GM12864 (cell line): ENCODE data around the gene INPP4A.

Source experiments
- DNase-seq: peaks from one replicate; pipeline ENCODE4 v3.0.0-alpha.2; 2011; ENCODE audit warnings: low read depth
- H3K4me3 ChIP-seq: 2 replicates; pipeline ENCODE4 v1.5.1; 2011; ENCODE audit warnings: mild to moderate bottlenecking, low read depth, low read length, control low read depth
- CTCF ChIP-seq: IDR thresholded peaks from 2 replicates; pipeline ENCODE4 v1.5.1; 2011; ENCODE audit warnings: low read depth, mild to moderate bottlenecking, moderate library complexity, low read length, control low read depth, inconsistent platforms; ENCODE audit errors: missing control alignments

Gene INPP4A

GRCh38 chr2:98461498-98462049 lies 16.9 kb downstream of the INPP4A start:
- DNase-seq, result no peak
- H3K4me3 ChIP-seq, result no peak overlapping the region; the same call in 1 of the 2 replicates
- no peak for TF ChIP-seq CTCF

GRCh38 chr2:98463081-98463481 lies 18.4 kb downstream of the INPP4A start:
- no peak overlapping the region for H3K4me3 ChIP-seq
- no peak for DNase-seq
- no peak for TF ChIP-seq CTCF

- no peak for DNase-seq
- TF ChIP-seq CTCF, result no peak
- H3K4me3 ChIP-seq, result no peak overlapping the region
Measured at GRCh38 chr2:98463551-98463971, 18.9 kb downstream of the INPP4A start.

- no peak overlapping the region; the same call in 1 of the 2 replicates for H3K4me3 ChIP-seq
- no peak for TF ChIP-seq CTCF
- DNase-seq, result no peak
Measured at GRCh38 chr2:98463988-98464771, 19.5 kb downstream of the INPP4A start.

GRCh38 chr2:98464772-98465310 lies 20.2 kb downstream of the INPP4A start:
- no peak for TF ChIP-seq CTCF
- peak overlapping the region; percentile 27; the same call in 1 of the 2 replicates for H3K4me3 ChIP-seq
- peak; percentile 95 for DNase-seq

GRCh38 chr2:98465456-98466226 lies 21.0 kb downstream of the INPP4A start:
- DNase-seq, result peak; percentile 90
- H3K4me3 ChIP-seq, result peak overlapping the region; percentile 27
- no peak for TF ChIP-seq CTCF
